Tibial nerve (tissue), 4 donors: ENCODE data around the gene NIPAL4. TPM values are rescaled to one million over a fixed set of nuclear protein-coding genes. Genes with fewer than 3 reads are reported as not detected.

Experiments
- DNase-seq, 2 donors: peaks; one replicate each; pipeline ENCODE4 v3.0.0-alpha.2; 2019; ENCODE audit warnings: low spot score in 2 of 2
- H3K27ac ChIP-seq, 4 donors: fragments of 200-600 bp; sonication (generic) in 3 of 4; one replicate each; pipeline ENCODE4 v1.5.1; 2017 to 2019; ENCODE audit warnings: mild to moderate bottlenecking in 1 of 4
- H3K27me3 ChIP-seq, 2 donors: fragments of 200-600 bp; sonication (generic) in 1 of 2; one replicate each; pipeline versions ENCODE4 v1.5.1 to v1.6.0; 2017 to 2019
- H3K36me3 ChIP-seq, 3 donors: fragments of 200-600 bp; sonication (generic); one replicate each; pipeline ENCODE4 v1.5.1; 2018 to 2019
- H3K4me1 ChIP-seq, 4 donors: fragments of 200-600 bp; sonication (generic) in 3 of 4; one replicate each; pipeline ENCODE4 v1.5.1; 2017 to 2019
- H3K4me3 ChIP-seq, 4 donors: fragments of 200-600 bp; sonication (generic) in 3 of 4; one replicate each; pipeline ENCODE4 v1.5.1; 2017 to 2019; ENCODE audit warnings: mild to moderate bottlenecking in 1 of 4, moderate library complexity in 1 of 4
- H3K9me3 ChIP-seq, 4 donors: fragments of 200-600 bp; sonication (generic) in 3 of 4; one replicate each; pipeline ENCODE4 v1.5.1; 2017 to 2019
- CTCF ChIP-seq, 5 experiments: fragments of 200-600 bp in 3 of 5; fragments of 450-650 bp in 2 of 5; sonication (generic) in 3 of 5; IDR thresholded peaks; one replicate each; pipeline ENCODE4 v1.5.1; 2016 to 2019; ENCODE audit warnings: antibody characterized with exemption in 5 of 5, mild to moderate bottlenecking in 3 of 5, moderate library complexity in 2 of 5
- EP300 ChIP-seq, 2 donors: sonication (generic); formaldehyde crosslinking; IDR thresholded peaks; one replicate each; pipeline ENCODE4 v1.6.1; 2017; ENCODE audit warnings: antibody characterized with exemption in 2 of 2, mild to moderate bottlenecking in 1 of 2
- POLR2A ChIP-seq, 2 donors: fragments of 450-650 bp; IDR thresholded peaks; one replicate each; pipeline ENCODE4 v1.6.1; 2017; ENCODE audit warnings: antibody characterized with exemption in 2 of 2, mild to moderate bottlenecking in 2 of 2, moderate library complexity in 2 of 2
- WGBS, 2 donors: methylation state at CpG; one replicate each; pipeline ENCODE4 v1.1.5; 2018; 5-methylcytosine and 5-hydroxymethylcytosine counted together
- total RNA-seq, 4 donors: library from RNA; depleted of rRNA; stranded (reverse); fragments of >200 nt; gene quantifications; one replicate each; pipeline ENCODE4 v1.1.0, GENCODE V29; 2016

The NIPAL4 gene
- total RNA-seq, 4 donors from 2014 or later, result 0.84 to 5.7 (median 2.4) TPM; not detected in 1

GRCh38 chr5:157487358-157487757 is 27.3 kb downstream of the NIPAL4 start:
- H3K9me3 ChIP-seq, result no peaks in the 10 kb centered on the region
- DNase-seq, result no peak
- H3K36me3 ChIP-seq, result peaks cover 0 to 95% (median 6%) of the 10 kb centered on the region in 3 donors
- H3K27ac ChIP-seq, result peak overlapping the region in 1 of 4 donors; percentile 40
- TF ChIP-seq EP300 (IDR thresholded peaks at IDR 0.05) (no peak), POLR2A (IDR thresholded peaks at IDR 0.05) (no peak), CTCF (IDR thresholded peaks at IDR 0.05) (no peak)
- H3K27me3 ChIP-seq, result no peaks in the 10 kb centered on the region
- H3K4me1 ChIP-seq, result peaks cover 0 to 8% (median 0%) of the 10 kb centered on the region in 4 donors
- WGBS, 2 donors, result 81 to 86% methylated on average over 3 of the region's 3 CpGs
- H3K4me3 ChIP-seq, result no peak overlapping the region

GRCh38 chr5:157491471-157491995 is 31.5 kb downstream of the NIPAL4 start:
- no peak for DNase-seq

GRCh38 chr5:157492886-157493285 is 32.9 kb downstream of the NIPAL4 start:
- Histone ChIP-seq H3K27ac (no peak overlapping the region), H3K9me3 (no peaks in the 10 kb centered on the region), H3K4me1 (peaks cover 0 to 6% (median 0%) of the 10 kb centered on the region in 4 donors), H3K36me3 (peaks cover 0 to 72% (median 0%) of the 10 kb centered on the region in 3 donors), H3K27me3 (no peaks in the 10 kb centered on the region), H3K4me3 (no peak overlapping the region)
- 89 to 93% methylated on average over 9 of the region's 9 CpGs for WGBS, 2 donors
- TF ChIP-seq POLR2A (IDR thresholded peaks at IDR 0.05) (no peak), CTCF (IDR thresholded peaks at IDR 0.05) (no peak), EP300 (IDR thresholded peaks at IDR 0.05) (no peak)
- DNase-seq, result no peak

More at GRCh38 chr5:157491471-157491995, 31.5 kb downstream of the NIPAL4 start:
- H3K4me3 ChIP-seq, result no peak overlapping the region
- no peaks in the 10 kb centered on the region for H3K27me3 ChIP-seq
- WGBS, 2 donors, result 83 to 87% methylated on average over 9 to 11 of the region's 11 CpGs
- H3K9me3 ChIP-seq, result no peaks in the 10 kb centered on the region
- H3K36me3 ChIP-seq, result peaks cover 0 to 76% (median 0%) of the 10 kb centered on the region in 3 donors
- TF ChIP-seq CTCF (IDR thresholded peaks at IDR 0.05) (no peak), POLR2A (IDR thresholded peaks at IDR 0.05) (no peak), EP300 (IDR thresholded peaks at IDR 0.05) (no peak)
- H3K4me1 ChIP-seq, result no peaks in the 10 kb centered on the region
- H3K27ac ChIP-seq, result no peak overlapping the region

GRCh38 chr5:157494178-157494832 is 34.3 kb downstream of the NIPAL4 start:
- 77 to 87% methylated on average over 5 of the region's 5 CpGs for WGBS, 2 donors
- H3K36me3 ChIP-seq, result peaks cover 0 to 63% (median 0%) of the 10 kb centered on the region in 3 donors
- no peak for TF ChIP-seq POLR2A (IDR thresholded peaks at IDR 0.05)
- TF ChIP-seq CTCF (IDR thresholded peaks at IDR 0.05), result no peak
- no peak for TF ChIP-seq EP300 (IDR thresholded peaks at IDR 0.05)

GRCh38 chr5:157496864-157497263 is 36.9 kb downstream of the NIPAL4 start:
- Histone ChIP-seq H3K27me3 (no peaks in the 10 kb centered on the region), H3K4me1 (peaks cover 0 to 11% (median 0%) of the 10 kb centered on the region in 4 donors), H3K9me3 (no peaks in the 10 kb centered on the region), H3K4me3 (no peak overlapping the region), H3K27ac (peak overlapping the region in 1 of 4 donors; percentile 54), H3K36me3 (peaks cover 0 to 49% (median 0%) of the 10 kb centered on the region in 3 donors)
- peak in 1 of 2 donors; percentile 17 for TF ChIP-seq EP300 (IDR thresholded peaks at IDR 0.05)
- no peak for TF ChIP-seq POLR2A (IDR thresholded peaks at IDR 0.05)
- 82 to 89% methylated on average over 8 of the region's 8 CpGs for WGBS, 2 donors
- no peak for DNase-seq

More at GRCh38 chr5:157494178-157494832, 34.3 kb downstream of the NIPAL4 start:
- DNase-seq, result no peak
- H3K4me3 ChIP-seq, result no peak overlapping the region
- H3K27ac ChIP-seq, result no peak overlapping the region
- no peaks in the 10 kb centered on the region for H3K27me3 ChIP-seq
- peaks cover 0 to 11% (median 0%) of the 10 kb centered on the region in 4 donors for H3K4me1 ChIP-seq
- no peaks in the 10 kb centered on the region for H3K9me3 ChIP-seq
